Ascending aorta (tissue), 2 donors: Measurements from ENCODE around the gene SLITRK5. TPM values are rescaled to one million over a fixed set of nuclear protein-coding genes. Genes with fewer than 3 reads are reported as not detected.

ENCODE experiments used
- DNase-seq, 2 donors: peaks; one replicate each; pipeline ENCODE4 v3.0.0-alpha.2; 2019; ENCODE audit warnings: low spot score in 2 of 2
- H3K27ac ChIP-seq, 2 donors: fragments of 200-600 bp; sonication (generic); one replicate each; pipeline ENCODE4 v1.5.1; 2016 to 2017; ENCODE audit warnings: mild to moderate bottlenecking in 1 of 2
- H3K27me3 ChIP-seq: fragments of 200-600 bp; sonication (generic); one replicate; pipeline ENCODE4 v1.5.1; 2017
- H3K36me3 ChIP-seq, 2 donors: fragments of 200-600 bp; sonication (generic); one replicate each; pipeline ENCODE4 v1.5.1; 2016
- H3K4me1 ChIP-seq, 2 donors: fragments of 200-600 bp; sonication (generic); one replicate each; pipeline ENCODE4 v1.5.1; 2016 to 2017; ENCODE audit warnings: mild to moderate bottlenecking in 1 of 2
- H3K4me3 ChIP-seq, 2 donors: fragments of 200-600 bp; sonication (generic); one replicate each; pipeline ENCODE4 v1.5.1; 2016 to 2017; ENCODE audit warnings: mild to moderate bottlenecking in 1 of 2
- H3K9me3 ChIP-seq, 2 donors: fragments of 200-600 bp; sonication (generic); one replicate each; pipeline ENCODE4 v1.5.1; 2016
- intact Hi-C: fragments of 100-400 bp; cut with DNase I; formaldehyde crosslinking; loops from one replicate; pipeline ENCODE4 v1.15.1; 2023
- total RNA-seq: library from RNA; depleted of rRNA; stranded (reverse); fragments of >200 nt; gene quantifications from one replicate; pipeline ENCODE4 v1.1.0, GENCODE V29; 2016
- TF ChIP-seq, protein P1 (sequence below), 3 experiments: fragments of 200-600 bp in 2 of 3; fragments of 450-650 bp in 1 of 3; sonication (generic) in 2 of 3; IDR thresholded peaks; one replicate each; pipeline ENCODE4 v1.5.1; 2016 to 2019; ENCODE audit warnings: antibody characterized with exemption in 3 of 3, mild to moderate bottlenecking in 1 of 3, moderate library complexity in 1 of 3

The SLITRK5 gene
- total RNA-seq, 1 donor from 2014 or later, result not detected

DNA sequence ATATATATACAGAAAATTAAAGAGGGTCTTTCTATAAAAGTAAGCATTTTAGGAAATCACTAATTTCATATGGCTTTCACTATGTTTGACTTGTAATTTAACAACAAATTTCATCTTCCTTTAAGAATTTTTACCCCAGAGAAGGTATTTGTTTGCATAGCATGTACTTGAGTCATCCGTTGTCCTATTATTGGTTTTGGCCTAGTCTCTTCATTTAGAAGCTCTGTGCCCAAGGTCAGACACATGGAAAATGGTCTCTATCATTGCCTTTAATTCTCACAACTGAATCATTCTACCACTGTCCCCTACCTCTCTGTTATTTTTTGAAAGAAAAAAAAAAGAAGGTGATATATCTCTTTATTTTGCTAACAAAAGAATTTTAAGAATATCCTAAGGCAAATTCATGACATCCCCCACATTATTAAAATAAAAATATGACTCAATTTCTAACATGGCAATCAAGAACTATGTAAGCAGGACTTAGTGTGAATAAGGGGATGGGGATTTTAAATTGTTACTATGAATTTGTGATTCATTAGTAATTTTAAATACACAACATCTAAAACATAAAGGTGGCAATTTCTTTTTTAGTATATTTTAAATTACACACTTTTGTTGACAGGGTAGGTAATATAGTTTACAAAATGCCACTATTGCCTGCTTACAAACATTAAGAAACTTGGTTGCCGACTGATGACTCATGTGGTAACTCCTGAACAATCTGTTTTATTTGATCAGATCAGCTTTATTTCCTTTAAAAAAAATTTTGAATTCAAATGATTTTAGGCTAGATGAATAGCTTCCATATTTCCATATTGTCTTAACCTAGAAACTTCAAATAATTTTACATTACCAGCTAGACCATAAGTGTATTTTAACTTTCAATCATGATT is 13.9 kb downstream of the SLITRK5 start:
- no peaks in the 10 kb centered on the region for H3K9me3 ChIP-seq
- intact Hi-C loops, result no loop called here
- no peaks in the 10 kb centered on the region for H3K36me3 ChIP-seq
- H3K27me3 ChIP-seq, result no peaks in the 10 kb centered on the region
- no peak overlapping the region for H3K27ac ChIP-seq
- TF ChIP-seq, protein P1, sequence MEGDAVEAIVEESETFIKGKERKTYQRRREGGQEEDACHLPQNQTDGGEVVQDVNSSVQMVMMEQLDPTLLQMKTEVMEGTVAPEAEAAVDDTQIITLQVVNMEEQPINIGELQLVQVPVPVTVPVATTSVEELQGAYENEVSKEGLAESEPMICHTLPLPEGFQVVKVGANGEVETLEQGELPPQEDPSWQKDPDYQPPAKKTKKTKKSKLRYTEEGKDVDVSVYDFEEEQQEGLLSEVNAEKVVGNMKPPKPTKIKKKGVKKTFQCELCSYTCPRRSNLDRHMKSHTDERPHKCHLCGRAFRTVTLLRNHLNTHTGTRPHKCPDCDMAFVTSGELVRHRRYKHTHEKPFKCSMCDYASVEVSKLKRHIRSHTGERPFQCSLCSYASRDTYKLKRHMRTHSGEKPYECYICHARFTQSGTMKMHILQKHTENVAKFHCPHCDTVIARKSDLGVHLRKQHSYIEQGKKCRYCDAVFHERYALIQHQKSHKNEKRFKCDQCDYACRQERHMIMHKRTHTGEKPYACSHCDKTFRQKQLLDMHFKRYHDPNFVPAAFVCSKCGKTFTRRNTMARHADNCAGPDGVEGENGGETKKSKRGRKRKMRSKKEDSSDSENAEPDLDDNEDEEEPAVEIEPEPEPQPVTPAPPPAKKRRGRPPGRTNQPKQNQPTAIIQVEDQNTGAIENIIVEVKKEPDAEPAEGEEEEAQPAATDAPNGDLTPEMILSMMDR (IDR thresholded peaks at IDR 0.05), result no peak
- no peak for DNase-seq
- no peak overlapping the region for H3K4me3 ChIP-seq
- H3K4me1 ChIP-seq, result no peaks in the 10 kb centered on the region

DNA sequence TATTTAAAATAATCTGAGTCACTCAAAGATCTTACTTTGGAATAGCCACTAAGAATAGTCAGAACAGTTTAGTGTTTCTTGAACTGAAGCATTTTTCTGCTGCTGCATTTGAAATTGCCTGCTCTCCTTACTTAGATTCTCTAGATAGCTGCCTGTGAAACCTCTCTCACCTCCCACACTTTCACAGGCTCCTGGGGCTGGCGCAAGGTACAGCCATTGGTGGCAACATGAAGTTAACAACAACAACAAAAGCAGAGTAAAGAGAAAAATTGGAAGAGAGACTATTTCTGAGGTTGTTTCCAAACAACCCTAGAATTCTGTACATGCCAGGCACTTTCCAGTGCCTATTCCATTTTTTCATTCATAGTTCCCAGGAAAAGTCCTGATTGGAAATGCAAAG is 25.3 kb downstream of the SLITRK5 start:
- no peaks in the 10 kb centered on the region for H3K36me3 ChIP-seq
- no peak overlapping the region for H3K27ac ChIP-seq
- no peak overlapping the region for H3K4me3 ChIP-seq
- H3K27me3 ChIP-seq, result no peaks in the 10 kb centered on the region
- TF ChIP-seq, protein P1 (IDR thresholded peaks at IDR 0.05), result no peak
- intact Hi-C loops, result no loop called here
- no peaks in the 10 kb centered on the region for H3K9me3 ChIP-seq
- no peak for DNase-seq
- no peaks in the 10 kb centered on the region for H3K4me1 ChIP-seq

DNA sequence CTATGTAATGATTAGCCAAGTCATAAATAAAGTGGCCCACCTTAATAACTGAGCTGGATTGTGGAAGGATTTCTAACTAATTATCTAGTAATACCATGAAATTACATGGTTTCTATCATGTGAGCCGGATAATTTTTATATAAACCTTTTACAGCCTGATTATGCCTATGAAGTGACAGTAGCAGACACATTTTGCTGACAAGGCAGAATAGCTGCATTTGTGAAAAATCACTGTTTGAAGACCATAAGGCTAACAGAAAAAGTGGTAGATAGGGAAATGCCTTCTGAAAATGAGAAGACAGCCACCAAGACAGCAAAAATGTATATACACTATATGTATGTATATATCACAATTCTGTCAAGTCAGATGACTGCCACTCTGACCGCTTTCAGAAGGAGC is 27.1 kb downstream of the SLITRK5 start:
- Histone ChIP-seq H3K4me1 (no peaks in the 10 kb centered on the region), H3K4me3 (no peak overlapping the region), H3K27me3 (no peaks in the 10 kb centered on the region), H3K36me3 (no peaks in the 10 kb centered on the region), H3K9me3 (no peaks in the 10 kb centered on the region), H3K27ac (no peak overlapping the region)
- DNase-seq, result no peak
- TF ChIP-seq, protein P1 (IDR thresholded peaks at IDR 0.05), result no peak
- intact Hi-C loops, result no loop called here

DNA sequence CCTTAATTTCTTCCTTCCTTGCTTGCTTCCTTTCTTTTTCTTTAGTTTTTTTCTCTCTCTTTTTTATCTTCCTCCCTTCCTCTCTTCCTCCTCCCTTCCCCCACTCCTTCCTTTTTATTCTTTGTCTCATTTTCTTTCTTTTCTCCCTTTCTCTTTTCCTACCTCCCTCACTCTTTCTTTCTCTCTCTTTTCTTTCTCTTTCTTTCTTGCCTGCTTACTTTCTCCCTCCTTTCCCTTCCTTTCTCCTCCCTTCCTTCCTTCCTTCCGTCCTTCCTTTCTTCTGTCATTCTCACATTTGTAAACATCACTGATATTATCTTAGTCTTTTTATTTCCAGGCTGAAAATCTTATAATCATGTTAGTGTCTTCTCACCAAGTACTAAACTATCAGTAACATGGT is 38.8 kb downstream of the SLITRK5 start:
- no peak overlapping the region for H3K27ac ChIP-seq
- no peak for DNase-seq
- H3K9me3 ChIP-seq, result no peaks in the 10 kb centered on the region
- H3K27me3 ChIP-seq, result no peaks in the 10 kb centered on the region
- no peaks in the 10 kb centered on the region for H3K36me3 ChIP-seq
- no peak overlapping the region for H3K4me3 ChIP-seq
- H3K4me1 ChIP-seq, result no peaks in the 10 kb centered on the region
- intact Hi-C loops, result no loop called here
- TF ChIP-seq, protein P1 (IDR thresholded peaks at IDR 0.05), result no peak

DNA sequence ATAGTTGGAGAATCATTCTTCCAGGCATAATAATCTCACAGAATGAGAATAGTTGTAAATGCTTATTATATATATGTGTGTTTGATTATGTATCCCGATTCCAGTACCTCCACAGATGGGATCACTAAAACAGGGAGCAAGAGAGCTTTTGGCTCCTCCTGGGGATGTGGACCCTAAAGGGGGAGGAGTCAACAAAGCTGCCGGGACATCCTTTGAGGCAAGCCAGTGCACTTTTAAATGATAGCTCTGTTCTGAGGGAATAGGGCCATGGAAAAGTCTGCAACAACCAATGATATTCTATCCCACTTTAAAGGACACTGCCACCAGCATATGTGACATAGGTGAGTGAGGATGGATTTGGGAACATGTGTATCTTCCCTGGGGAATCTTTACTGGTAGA is 40.8 kb downstream of the SLITRK5 start:
- Histone ChIP-seq H3K4me3 (no peak overlapping the region), H3K4me1 (no peaks in the 10 kb centered on the region), H3K27me3 (no peaks in the 10 kb centered on the region), H3K27ac (no peak overlapping the region), H3K9me3 (no peaks in the 10 kb centered on the region), H3K36me3 (no peaks in the 10 kb centered on the region)
- DNase-seq, result no peak
- TF ChIP-seq, protein P1 (IDR thresholded peaks at IDR 0.05), result no peak
- intact Hi-C loops, result no loop called here
